Right renal cortex interstitium (tissue), 3 donors: ENCODE results near the gene WDFY4. TPM values are rescaled to one million over a fixed set of nuclear protein-coding genes. Genes with fewer than 3 reads are reported as not detected.

Experiments
- polyA plus RNA-seq, 3 donors: library from polyadenylated mRNA; unstranded; fragments of 120-200 nt; gene quantifications; one replicate each; pipeline ENCODE4 v1.2.1, GENCODE V29; 2013; ENCODE audit not compliant: insufficient read length in 3 of 3

Gene WDFY4
- polyA plus RNA-seq, 3 donors: 1.6 to 1.9 (median 1.9) TPM

Other genes with a start within 250 kb of the WDFY4 start
- gene ARHGAP22, start 79.8 kb upstream of the WDFY4 start, polyA plus RNA-seq: 1 to 10 TPM; 1.1 to 1.7 (median 1.1) TPM